ENCODE data around the gene HIF1AN. TPM values are rescaled to one million over a fixed set of nuclear protein-coding genes. Genes with fewer than 3 reads are reported as not detected.

The HIF1AN gene
- total RNA-seq, 2 donors from 2014 or later, result 53.3 to 60.2 TPM

DNA sequence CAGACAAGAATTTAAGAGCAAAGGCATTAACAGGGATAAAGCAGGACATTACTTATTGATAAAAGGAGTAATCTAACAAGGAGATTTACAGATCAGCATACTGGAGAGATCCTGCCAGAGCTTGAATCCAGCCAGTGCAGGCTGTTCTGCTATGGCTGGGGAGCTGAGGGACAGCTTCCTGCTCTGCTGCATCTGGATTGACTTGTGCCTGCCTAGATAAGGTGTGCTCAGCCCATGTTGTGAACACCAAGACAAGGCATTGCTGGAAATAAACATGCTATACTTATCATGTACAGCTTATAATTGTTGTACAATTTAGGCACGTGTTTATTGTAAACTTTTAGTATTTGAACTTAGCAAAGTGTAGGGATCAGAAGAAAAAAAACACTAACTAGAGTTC, 71.7 kb downstream of the HIF1AN start:
- H3K27ac Mint-ChIP-seq, result no peak overlapping the region
- peaks cover 45% of the 10 kb centered on the region for H3K27me3 Mint-ChIP-seq
- no peak for ATAC-seq (replicated peaks)
- no peaks in the 10 kb centered on the region for H3K9me3 Mint-ChIP-seq
- no peak overlapping the region for H3K4me3 Mint-ChIP-seq
- H3K36me3 Mint-ChIP-seq (ENCODE audit: low read depth), result no peaks in the 10 kb centered on the region
- H3K4me1 Mint-ChIP-seq, result no peaks in the 10 kb centered on the region

Other genes starting within 250 kb of the HIF1AN start
- 10 to 100 TPM; 54.1 to 59.3 TPM for gene BLOC1S2, start 249.3 kb upstream of the HIF1AN start, total RNA-seq
- gene PKD2L1, start 205.7 kb upstream of the HIF1AN start, total RNA-seq, result under 1 TPM; 0.30 to 0.66 TPM
- gene SCD, start 188.7 kb upstream of the HIF1AN start, total RNA-seq, result 100 to 1,000 TPM in 1 of 2 donors, 10 to 100 TPM in 1; 99.1 to 160 TPM
- gene WNT8B, start 72.9 kb upstream of the HIF1AN start, total RNA-seq, result under 1 TPM; 0.11 to 0.16 TPM
- 100 to 1,000 TPM in 1 of 2 donors, 10 to 100 TPM in 1; 67.0 to 127 TPM for gene SEC31B, start 16.1 kb upstream of the HIF1AN start, total RNA-seq
- 100 to 1,000 TPM; 350 to 380 TPM for gene NDUFB8, start 6.1 kb upstream of the HIF1AN start, total RNA-seq
- under 1 TPM in 1 of 2 donors, not detected in 1; 0.16 TPM for gene PAX2, start 209.6 kb downstream of the HIF1AN start, total RNA-seq